ENCODE measurements around the gene ETV3.

The ETV3 gene

GRCh38 chr1:157139052-157139715 is 989 bp upstream of the ETV3 start:
- peak; percentile 15 for DNase-seq (ENCODE audit: low spot score)

- DNase-seq (ENCODE audit: low spot score) = no peak
Measured at GRCh38 chr1:157137408-157138219, 581 bp downstream of the ETV3 start.

DNA sequence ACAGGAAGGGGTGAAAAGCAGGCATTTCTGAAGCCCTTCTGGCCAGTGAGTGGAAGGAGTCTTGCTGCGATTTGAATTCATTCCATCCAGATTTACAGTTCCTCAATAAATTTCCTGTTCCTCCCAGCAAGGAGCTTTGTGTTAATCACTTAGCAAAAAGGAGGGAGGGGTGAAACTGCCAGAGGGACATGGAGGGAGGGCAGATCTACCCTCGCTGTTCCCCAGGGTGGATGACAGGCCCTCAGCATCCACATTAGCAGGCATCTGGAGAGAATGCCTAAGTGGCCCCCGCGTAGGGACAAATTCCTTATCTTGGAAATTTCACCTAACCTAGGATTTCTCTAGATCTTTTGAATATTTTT is 1.2 kb downstream of the ETV3 start:
- no peak for DNase-seq (ENCODE audit: low spot score)

GRCh38 chr1:157136133-157136532 is 2.1 kb downstream of the ETV3 start:
- DNase-seq (ENCODE audit: low spot score) = no peak

DNA sequence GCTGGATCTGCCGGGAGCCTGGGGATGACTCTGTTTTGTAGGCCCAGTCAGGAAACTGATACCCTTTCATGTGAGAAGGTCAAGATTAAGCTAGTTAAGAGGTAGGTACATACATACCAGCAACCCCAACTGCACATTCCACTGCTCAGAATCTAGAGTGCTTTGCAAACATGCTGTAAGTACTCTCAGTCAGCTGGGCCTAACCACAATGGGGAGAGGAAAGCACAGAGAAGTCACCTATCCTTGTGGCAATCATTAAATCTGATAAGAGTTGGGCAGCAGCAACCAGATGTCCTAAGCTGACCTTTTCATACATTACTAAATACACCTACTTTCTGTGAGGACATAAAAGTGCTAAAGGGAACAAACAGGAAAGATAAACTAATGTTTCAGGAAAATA is 2.5 kb downstream of the ETV3 start:
- no peak for DNase-seq (ENCODE audit: low spot score)

- no peak for DNase-seq (ENCODE audit: low spot score)
Measured at GRCh38 chr1:157135070-157135469, 3.1 kb downstream of the ETV3 start.

DNA sequence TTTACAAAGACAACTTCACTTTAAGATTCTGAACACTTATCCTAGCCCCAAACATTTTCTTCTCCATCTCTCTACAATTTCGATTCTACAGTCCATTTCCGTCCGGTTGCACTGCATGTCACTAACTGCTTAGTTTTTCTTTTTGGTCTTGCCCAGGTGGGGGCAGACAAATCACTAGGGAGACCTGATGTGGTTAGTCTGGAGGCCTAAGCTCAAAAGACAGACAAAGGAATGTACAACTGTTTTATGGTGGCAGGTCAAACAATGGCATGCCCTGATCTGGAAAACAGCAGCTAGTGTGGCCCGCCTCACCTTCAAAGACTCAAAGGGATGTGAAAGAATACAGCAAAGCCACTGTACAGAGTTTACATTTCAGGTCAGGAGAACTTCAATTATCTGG is 3.8 kb downstream of the ETV3 start:
- no peak for DNase-seq (ENCODE audit: low spot score)

DNA sequence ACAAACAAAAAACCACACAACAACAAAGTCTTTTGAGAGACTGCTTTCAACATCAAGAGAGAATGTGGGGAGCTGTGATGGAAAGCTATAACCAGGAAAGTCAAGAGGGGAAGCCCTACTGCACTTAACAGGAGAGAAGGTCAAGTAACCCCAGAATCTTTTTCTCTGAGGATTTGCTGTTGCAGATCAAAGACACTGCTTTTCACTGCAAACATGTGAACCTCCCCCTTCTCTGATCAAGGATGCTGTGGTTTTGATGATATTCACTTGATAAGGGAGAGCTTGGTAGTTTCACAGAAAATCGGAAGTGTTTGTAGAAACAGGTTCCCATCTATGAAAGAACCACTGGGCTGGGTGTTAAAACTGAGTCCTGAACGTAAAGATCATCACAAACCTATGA is 4.8 kb downstream of the ETV3 start:
- DNase-seq (ENCODE audit: low spot score) = peak; percentile 51

- DNase-seq (ENCODE audit: low spot score) = no peak
Measured at GRCh38 chr1:157132616-157133167, 5.5 kb downstream of the ETV3 start.

DNA sequence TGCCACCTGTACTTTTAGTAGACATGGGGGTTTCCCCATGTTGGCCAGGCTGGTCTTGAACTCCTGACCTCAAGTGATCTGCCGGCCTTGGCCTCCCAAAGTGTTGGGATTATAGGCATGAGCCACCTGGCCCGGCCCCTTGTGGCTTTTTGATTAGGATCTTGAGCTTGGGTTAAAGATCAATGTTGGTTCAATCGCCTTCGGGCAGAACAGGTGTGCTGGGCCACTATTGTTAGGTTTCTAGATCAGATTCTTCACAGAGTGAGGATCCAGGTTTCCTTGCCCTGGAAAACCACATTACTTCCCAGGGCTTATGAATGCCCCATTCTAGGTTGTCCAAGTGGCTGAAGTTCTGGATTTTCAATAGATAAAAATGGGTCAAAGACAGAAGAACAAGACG is 6.1 kb downstream of the ETV3 start:
- DNase-seq (ENCODE audit: low spot score) = no peak

GRCh38 chr1:157131281-157131680 is 6.9 kb downstream of the ETV3 start:
- DNase-seq (ENCODE audit: low spot score) = no peak

DNA sequence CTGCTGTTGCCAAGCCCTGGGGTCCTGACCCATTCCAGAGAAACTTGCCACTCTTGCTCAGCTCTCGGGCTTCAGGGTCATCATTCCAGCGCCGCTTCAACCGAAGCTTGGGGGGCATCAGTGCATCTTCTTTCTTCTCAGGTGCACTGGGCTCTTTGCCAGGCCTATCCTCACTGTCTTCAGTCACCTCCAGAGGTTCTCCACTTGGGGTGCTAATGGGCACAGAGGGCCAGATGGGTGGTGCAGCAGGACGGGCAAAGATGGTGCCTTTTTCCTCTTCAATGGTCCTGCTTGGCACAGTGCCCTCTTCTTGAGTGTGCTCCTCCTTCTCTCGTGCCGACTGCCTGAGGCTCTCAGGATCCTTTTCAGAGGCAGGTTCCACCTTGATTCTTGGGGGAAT is 13.3 kb downstream of the ETV3 start:
- no peak for DNase-seq (ENCODE audit: low spot score)

GRCh38 chr1:157119448-157119847 is 18.7 kb downstream of the ETV3 start:
- DNase-seq (ENCODE audit: low spot score) = no peak

GRCh38 chr1:157119008-157119407 is 19.2 kb downstream of the ETV3 start:
- no peak for DNase-seq (ENCODE audit: low spot score)

DNA sequence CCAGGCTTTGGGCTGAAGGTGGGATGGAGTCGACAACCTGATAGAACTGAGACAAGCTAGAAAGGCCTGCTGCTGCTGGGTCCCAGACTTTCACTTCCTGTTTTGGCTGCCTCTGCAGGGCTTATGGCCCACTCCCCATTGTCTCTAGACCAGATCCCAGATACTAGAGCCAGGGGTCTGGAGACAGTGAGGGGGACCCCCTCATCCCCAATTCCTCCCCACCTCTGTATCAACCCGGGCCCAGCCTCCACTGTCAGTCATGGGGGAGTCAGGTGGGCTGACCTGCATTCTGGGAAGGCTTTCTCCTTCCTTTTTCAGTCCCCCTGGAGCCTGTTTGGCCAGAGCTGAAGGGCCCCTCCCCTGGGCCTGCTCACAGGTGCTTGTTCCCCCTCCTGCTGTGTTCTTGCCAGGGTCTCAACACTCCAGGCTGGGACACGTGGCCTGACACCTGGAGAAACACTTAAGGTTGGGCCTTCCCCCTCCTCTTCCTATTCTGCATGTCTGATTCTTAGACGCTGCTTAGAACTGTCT is 20.6 kb downstream of the ETV3 start:
- no peak for DNase-seq (ENCODE audit: low spot score)

GRCh38 chr1:157116737-157117103 is 21.5 kb downstream of the ETV3 start:
- DNase-seq (ENCODE audit: low spot score) = no peak

DNA sequence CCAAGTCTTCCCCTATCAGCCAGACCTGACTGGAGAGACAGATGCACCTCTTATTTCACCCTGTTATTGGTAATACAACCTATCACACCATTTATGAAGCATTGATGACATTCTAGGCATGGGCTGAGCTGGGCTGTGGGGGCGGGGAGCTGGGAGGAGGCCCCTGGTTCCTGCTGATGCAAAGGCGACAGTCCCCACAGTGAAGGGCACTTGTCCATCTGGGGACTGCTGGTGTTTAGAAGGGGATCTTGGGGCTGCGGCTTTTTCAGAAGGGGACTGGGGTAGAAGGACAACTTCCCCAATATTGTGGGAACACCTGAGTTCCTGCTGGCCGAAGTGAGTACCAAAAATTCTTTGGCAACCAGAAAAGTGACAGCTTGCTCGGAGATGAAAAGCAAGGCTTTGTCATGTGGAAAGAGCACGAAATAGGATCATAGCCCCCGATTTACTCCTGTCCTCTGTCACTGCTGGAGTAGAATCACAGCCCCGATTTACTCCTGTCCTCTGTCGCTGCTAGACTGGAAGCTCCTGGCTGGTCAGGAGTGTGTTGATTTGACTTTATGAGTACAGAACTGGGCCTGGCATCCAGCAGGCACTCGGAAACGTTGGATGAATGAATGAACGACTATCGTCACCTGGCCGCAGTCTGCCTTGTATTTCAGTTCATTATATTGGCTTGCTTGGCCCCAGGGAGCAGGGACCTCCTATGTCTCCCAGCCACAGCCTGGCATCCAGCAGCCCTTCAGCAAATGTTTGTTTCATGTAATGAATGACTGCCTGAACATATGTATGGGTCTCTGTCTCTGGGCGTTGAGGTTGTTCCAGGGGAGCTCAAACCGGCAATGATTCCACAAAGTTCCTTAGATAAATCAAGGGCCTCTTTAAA is 22.1 kb downstream of the ETV3 start:
- no peak for DNase-seq (ENCODE audit: low spot score)

GRCh38 chr1:157115429-157115838 is 22.8 kb downstream of the ETV3 start:
- no peak for DNase-seq (ENCODE audit: low spot score)

DNA sequence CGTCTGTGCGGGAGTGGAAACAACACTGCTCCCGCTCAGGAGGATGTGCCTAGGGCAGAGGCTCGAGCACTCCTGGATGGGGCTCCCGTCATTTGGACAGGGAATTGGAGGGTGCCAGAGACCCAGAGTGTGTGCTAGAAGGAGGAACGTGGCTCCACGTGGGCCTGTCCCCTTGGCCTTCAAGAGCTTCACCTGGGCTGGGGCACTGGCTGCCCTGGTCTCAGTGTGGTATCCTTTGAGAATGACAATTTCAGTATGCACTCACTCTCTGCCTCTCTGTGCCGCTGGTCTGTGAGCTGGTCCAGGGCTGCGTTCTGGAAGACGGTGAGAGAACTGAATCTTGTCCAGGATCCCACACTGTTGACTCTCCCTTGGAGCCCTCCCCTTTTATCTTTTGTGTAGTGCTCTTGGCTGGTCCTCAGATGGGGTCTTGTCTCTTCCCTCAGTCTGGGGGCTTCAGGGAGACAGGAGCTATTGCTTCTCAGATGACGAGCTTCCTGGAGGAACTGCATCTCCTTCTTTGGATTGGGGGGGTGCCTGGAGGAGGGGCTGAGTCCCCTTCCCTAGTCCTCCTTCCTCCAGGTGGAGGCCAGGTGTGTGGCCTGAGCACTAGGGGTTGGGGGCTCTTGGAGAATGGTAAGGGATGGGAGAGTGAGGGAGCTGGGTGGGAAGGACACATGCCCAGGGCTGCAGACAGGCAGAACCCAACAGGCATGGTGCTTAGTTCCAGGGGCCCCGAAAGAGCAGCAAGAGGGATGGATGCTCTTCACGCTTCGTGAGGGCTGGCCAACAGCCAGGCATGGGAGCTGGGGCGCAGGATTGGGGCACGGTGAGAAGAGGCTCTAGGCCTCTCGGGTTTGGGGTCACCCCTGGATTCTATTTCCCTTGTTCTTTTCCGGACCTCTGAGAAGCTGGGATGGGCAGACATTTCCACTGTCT is 23.7 kb downstream of the ETV3 start:
- DNase-seq (ENCODE audit: low spot score) = no peak

DNA sequence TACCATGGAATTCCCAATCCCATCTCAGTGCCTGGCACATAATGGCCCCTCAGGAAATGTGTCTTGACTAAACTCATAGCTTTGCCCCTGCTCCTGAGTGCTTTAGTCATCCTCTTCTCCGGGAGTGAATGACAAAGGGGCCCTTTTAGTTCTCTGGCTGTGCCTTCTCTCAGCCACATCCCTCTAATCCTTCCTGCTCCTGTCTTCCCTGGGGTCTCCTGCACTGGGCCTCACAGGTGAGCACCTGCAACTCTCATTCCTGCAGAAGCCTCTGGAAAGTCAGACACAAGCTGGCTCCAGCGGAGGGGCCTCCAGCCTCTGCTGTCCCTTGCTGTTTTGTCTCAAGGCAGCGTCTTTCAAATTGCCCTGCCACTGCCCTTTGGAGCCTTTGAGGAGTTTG is 24.6 kb downstream of the ETV3 start:
- DNase-seq (ENCODE audit: low spot score) = no peak

GRCh38 chr1:157113106-157113505 is 25.1 kb downstream of the ETV3 start:
- DNase-seq (ENCODE audit: low spot score) = no peak

All from CD4-positive, alpha-beta T cell treated with Interleukin-6 at 100 ng/mL for 8 hours (primary cell).